Heart right ventricle (tissue), 16 donors: ENCODE data around the gene HJV. TPM values are rescaled to one million over a fixed set of nuclear protein-coding genes. Genes with fewer than 3 reads are reported as not detected.
A peak's percentile ranks its signal among the peaks of the same experiment; 100 is the strongest.

Experiments
- ATAC-seq, 8 donors: fragments of 200-7000 bp; cut with Tn5 transposase; one replicate each; pipeline ENCODE4 v1.9.1; 2020; ENCODE audit warnings: mild to moderate bottlenecking in 8 of 8, moderate library complexity in 8 of 8, moderate number of reproducible peaks in 1 of 8
- DNase-seq, 2 donors: peaks; one replicate each; pipeline ENCODE4 v3.0.0-alpha.2; 2020
- H3K27ac ChIP-seq, 10 donors: fragments of 200-600 bp; sonication (generic) in 2 of 10; one replicate each; pipeline versions ENCODE4 v1.5.0 to v1.8.0; 2020 to 2022; ENCODE audit warnings: mild to moderate bottlenecking in 3 of 10
- H3K27me3 ChIP-seq, 7 donors: fragments of 200-600 bp; one replicate each; pipeline ENCODE4 v1.8.0; 2021 to 2022; ENCODE audit warnings: mild to moderate bottlenecking in 2 of 7
- H3K36me3 ChIP-seq, 9 donors: fragments of 200-600 bp; sonication (generic) in 1 of 9; one replicate each; pipeline versions ENCODE4 v1.5.0 to v1.8.0; 2020 to 2022; ENCODE audit warnings: mild to moderate bottlenecking in 2 of 9
- H3K4me1 ChIP-seq, 9 donors: fragments of 200-600 bp; sonication (generic) in 1 of 9; one replicate each; pipeline versions ENCODE4 v1.5.0 to v1.8.0; 2020 to 2022; ENCODE audit warnings: mild to moderate bottlenecking in 4 of 9
- H3K4me3 ChIP-seq, 10 donors: fragments of 200-600 bp; sonication (generic) in 2 of 10; one replicate each; pipeline versions ENCODE4 v1.5.0 to v1.8.0; 2020 to 2022; ENCODE audit warnings: mild to moderate bottlenecking in 7 of 10, moderate library complexity in 2 of 10
- H3K9me3 ChIP-seq, 11 donors: fragments of 200-600 bp in 10 of 11; sonication (generic) in 2 of 11; one replicate each; pipeline versions ENCODE4 v1.5.0 to v1.8.0; 2013 to 2022; ENCODE audit warnings: mild to moderate bottlenecking in 2 of 11, control low read depth in 1 of 11, moderate library complexity in 1 of 11
- CTCF ChIP-seq, 9 donors: fragments of 200-600 bp; sonication (generic) in 2 of 9; IDR thresholded peaks; one replicate each; pipeline versions ENCODE4 v1.5.0 to v1.8.0; 2021 to 2022; ENCODE audit warnings: antibody characterized with exemption in 9 of 9, mild to moderate bottlenecking in 5 of 9, moderate library complexity in 1 of 9
- WGBS, 2 donors: extraction: QIAGEN DNeasy Blood & Tissue Kit; methylation state at CpG; one replicate each; pipeline ENCODE4 v1.1.7; 2013; ENCODE audit warnings: inconsistent platforms in 1 of 2; 5-methylcytosine and 5-hydroxymethylcytosine counted together
- intact Hi-C, 10 donors: fragments of 100-400 bp; cut with DNase I; formaldehyde crosslinking; loops; one replicate each; pipeline versions ENCODE4 v1.11.1 to v1.14.2; 2022
- polyA plus RNA-seq, 2 donors: library from polyadenylated mRNA; stranded (reverse); fragments of 200-250 nt; gene quantifications; one replicate each; pipeline ENCODE4 v1.2.3, GENCODE V29; 2013
- total RNA-seq, 10 donors: library from RNA; stranded (reverse); fragmentation: NEBNext Ultra II Directional in 3 of 10; extraction: Animal tissue kit (Norgen Biotek cat#: 25700) in 3 of 10; gene quantifications; one replicate each; pipeline versions ENCODE4 v1.2.1 to v1.2.4, GENCODE V29; 2021 to 2023
- donor health status: Arrhythmogenic right ventricular cardiomyopathy.
- donor health status: ischemic (EF 13 %, LVEDD 7.1; RV severe dilation, severe dysfunction).
- donor health status: healthy with polysubstance abuse.
- donor health status: DM: no; HTN: yes; CAD: no.
- donor health status: DM: no; HTN: no; CAD: no.
- donor health status: ischemic (EF 25% LVEDD 6.9; RV normal size, moderate dysfunction).
- donor health status: ischemic (EF 25% LVEDD 5.7; RV mildly dilated, moderate dysfunction).
- donor health status: healthy.
- donor health status: DM: yes; HTN: yes; CAD: no.
- donor health status: Ischemic cardiomyopathy.
- donor health status: ischemic (EF 35%, LVEDD 5.7; RV mildly dilated, moderate dysfunction).
- donor health status: nonischemic (EF 11% LVEDD 7.7; RV severe dilation, severe dysfunction).
- donor health status: DM: yes; HTN: yes; CAD: no.
- donor health status: PGD.
- donor health status: ischemic (EF 29% LVEDD 5.4; RV normal size, mild dysfunction).
- donor health status: nonischemic (EF 23%, LVEDD 6.1; RV moderate dilation, normal function).

Gene HJV
- total and polyA plus RNA-seq, 12 donors: 0.52 to 115 (median 68.2) TPM

GRCh38 chr1:145978854-145979745 lies 42.4 kb downstream of the HJV start:
- H3K36me3 ChIP-seq: peaks cover 0 to 14% (median 0%) of the 10 kb centered on the region in 9 donors
- H3K27ac ChIP-seq: peak overlapping the region; percentile 90 to 97 (median 94)
- H3K9me3 ChIP-seq: no peaks in the 10 kb centered on the region
- intact Hi-C loops: loop anchor here in 7 of 10 donors (1.0 to 5.0 kb wide), 7 partner anchors 17 to 33 kb away; partner anchors contain the start of gene TXNIP (in 2 of the 7)
- DNase-seq: peak; percentile 81 to 98
- ATAC-seq: peak; percentile 91 to 94 (median 92)
- peaks cover 46 to 70% (median 68%) of the 10 kb centered on the region in 9 donors for H3K4me1 ChIP-seq
- WGBS, 2 donors: 4% methylated on average over 9 of the region's 9 CpGs
- no peaks in the 10 kb centered on the region for H3K27me3 ChIP-seq
- TF ChIP-seq CTCF (IDR thresholded peaks at IDR 0.05): peak in 5 of 9 donors; percentile 25 to 58 (median 45)
- H3K4me3 ChIP-seq: peak overlapping the region in 8 of 10 donors; percentile 4 to 44 (median 38)

- intact Hi-C loops: loop anchor here in 5 of 10 donors (1.0 to 5.0 kb wide), 5 partner anchors 18 to 34 kb away; partner anchors contain the start of gene TXNIP (in 1 of the 5)
- Histone ChIP-seq H3K4me3 (peak overlapping the region in 8 of 10 donors; percentile 4 to 44 (median 38)), H3K36me3 (peaks cover 0 to 14% (median 0%) of the 10 kb centered on the region in 9 donors), H3K27me3 (no peaks in the 10 kb centered on the region), H3K9me3 (no peaks in the 10 kb centered on the region), H3K27ac (peak overlapping the region; percentile 89 to 97 (median 94)), H3K4me1 (peaks cover 41 to 64% (median 62%) of the 10 kb centered on the region in 9 donors)
- no peak for ATAC-seq
- TF ChIP-seq CTCF (IDR thresholded peaks at IDR 0.05): no peak
- DNase-seq: no peak
These were observed 43.1 kb downstream of the HJV start for GRCh38 chr1:145978471-145978853.

GRCh38 chr1:145977486-145978470 lies 43.8 kb downstream of the HJV start:
- 11 to 12% methylated on average over 9 of the region's 9 CpGs for WGBS, 2 donors
- DNase-seq: peak in 1 of 2 donors; percentile 82
- peak; percentile 5 to 46 (median 35) for ATAC-seq
- no peaks in the 10 kb centered on the region for H3K27me3 ChIP-seq
- TF ChIP-seq CTCF (IDR thresholded peaks at IDR 0.05): peak; percentile 76 to 93 (median 85)
- H3K4me3 ChIP-seq: peak overlapping the region in 5 of 10 donors; percentile 4 to 44 (median 40)
- no peaks in the 10 kb centered on the region for H3K9me3 ChIP-seq
- peaks cover 38 to 57% (median 55%) of the 10 kb centered on the region in 9 donors for H3K4me1 ChIP-seq
- intact Hi-C loops: loop anchor here in 8 of 10 donors (1.0 to 5.0 kb wide), 7 partner anchors 19 to 35 kb away; partner anchors contain the start of gene TXNIP (in 1 of the 8)
- H3K27ac ChIP-seq: peak overlapping the region; percentile 89 to 97 (median 94)
- peaks cover 0 to 14% (median 0%) of the 10 kb centered on the region in 9 donors for H3K36me3 ChIP-seq
